ENCODE data around the gene APC. TPM values are rescaled to one million over a fixed set of nuclear protein-coding genes. Genes with fewer than 3 reads are reported as not detected.

The APC gene
- total RNA-seq, 1 experiment from 2014 or later: 24.9 TPM

DNA sequence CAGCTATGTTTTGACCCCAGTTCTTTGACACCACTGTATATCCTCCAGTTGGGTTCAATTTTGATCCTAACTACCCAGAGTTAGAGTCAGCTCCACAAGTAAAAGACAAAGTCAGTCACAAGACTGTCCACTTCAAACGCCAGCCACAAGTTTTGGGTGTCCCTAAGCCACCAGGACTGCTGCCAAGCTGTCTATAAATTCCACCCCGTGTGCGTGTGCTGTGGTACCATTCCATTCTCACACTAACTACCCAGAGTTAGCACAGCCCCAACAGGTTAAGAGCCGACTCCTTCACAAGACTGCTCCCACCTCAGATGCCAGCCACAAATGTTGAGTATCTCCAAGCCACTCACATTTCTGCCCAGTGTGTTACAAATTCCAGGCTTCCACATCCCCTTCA is 56.7 kb downstream of the APC start:
- intact Hi-C loops (cut with micrococcal nuclease): no loop called here
- Mint-ChIP-seq H3K9me3 (ENCODE audit: unreplicated experiment) (no peaks in the 10 kb centered on the region), H3K36me3 (ENCODE audit: insufficient read depth, unreplicated experiment) (peaks cover 47% of the 10 kb centered on the region), H3K27me3 (ENCODE audit: insufficient read depth, unreplicated experiment) (no peaks in the 10 kb centered on the region), H3K27ac (ENCODE audit: low read depth, unreplicated experiment) (no peak overlapping the region), H3K4me1 (ENCODE audit: insufficient read depth, unreplicated experiment) (no peaks in the 10 kb centered on the region), H3K4me3 (ENCODE audit: unreplicated experiment) (no peak overlapping the region)
- DNase-seq (ENCODE audit: unreplicated experiment): no peak
- BruUV-seq (replicated peaks): no TSS peak
- CTCF ChIA-PET: no interaction called here
- POLR2A ChIA-PET: interaction anchor here (0.8 kb wide), 1 partner anchor 13 kb away, joined by 3 read pairs; no protein-coding TSS in a partner anchor
- TF ChIP-seq, protein P1, sequence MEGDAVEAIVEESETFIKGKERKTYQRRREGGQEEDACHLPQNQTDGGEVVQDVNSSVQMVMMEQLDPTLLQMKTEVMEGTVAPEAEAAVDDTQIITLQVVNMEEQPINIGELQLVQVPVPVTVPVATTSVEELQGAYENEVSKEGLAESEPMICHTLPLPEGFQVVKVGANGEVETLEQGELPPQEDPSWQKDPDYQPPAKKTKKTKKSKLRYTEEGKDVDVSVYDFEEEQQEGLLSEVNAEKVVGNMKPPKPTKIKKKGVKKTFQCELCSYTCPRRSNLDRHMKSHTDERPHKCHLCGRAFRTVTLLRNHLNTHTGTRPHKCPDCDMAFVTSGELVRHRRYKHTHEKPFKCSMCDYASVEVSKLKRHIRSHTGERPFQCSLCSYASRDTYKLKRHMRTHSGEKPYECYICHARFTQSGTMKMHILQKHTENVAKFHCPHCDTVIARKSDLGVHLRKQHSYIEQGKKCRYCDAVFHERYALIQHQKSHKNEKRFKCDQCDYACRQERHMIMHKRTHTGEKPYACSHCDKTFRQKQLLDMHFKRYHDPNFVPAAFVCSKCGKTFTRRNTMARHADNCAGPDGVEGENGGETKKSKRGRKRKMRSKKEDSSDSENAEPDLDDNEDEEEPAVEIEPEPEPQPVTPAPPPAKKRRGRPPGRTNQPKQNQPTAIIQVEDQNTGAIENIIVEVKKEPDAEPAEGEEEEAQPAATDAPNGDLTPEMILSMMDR (IDR thresholded peaks at IDR 0.05; ENCODE audit: unreplicated experiment): no peak

DNA sequence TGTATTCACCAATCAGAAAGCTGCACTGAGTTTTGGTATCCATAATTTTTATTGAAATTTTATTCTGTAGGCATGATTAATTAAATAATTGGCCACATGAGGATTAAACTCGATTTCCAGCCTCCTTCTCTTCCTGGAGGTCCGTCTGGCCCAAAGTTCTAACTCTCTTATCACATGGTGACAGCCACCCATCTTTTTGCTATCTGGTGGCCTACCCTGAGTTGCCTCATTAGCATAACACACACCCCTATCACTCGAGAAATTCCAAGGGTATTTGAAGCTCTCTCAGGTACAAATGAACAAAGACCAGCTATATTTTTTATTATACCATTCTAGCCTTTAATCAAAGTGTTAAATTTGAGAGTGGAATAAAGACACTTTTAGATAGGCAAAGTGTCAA is 57.7 kb downstream of the APC start:
- TF ChIP-seq, protein P1 (IDR thresholded peaks at IDR 0.05; ENCODE audit: unreplicated experiment): no peak
- H3K9me3 Mint-ChIP-seq (ENCODE audit: unreplicated experiment): no peaks in the 10 kb centered on the region
- H3K4me1 Mint-ChIP-seq (ENCODE audit: insufficient read depth, unreplicated experiment): no peaks in the 10 kb centered on the region
- no peak overlapping the region for H3K27ac Mint-ChIP-seq (ENCODE audit: low read depth, unreplicated experiment)
- H3K27me3 Mint-ChIP-seq (ENCODE audit: insufficient read depth, unreplicated experiment): no peaks in the 10 kb centered on the region
- H3K36me3 Mint-ChIP-seq (ENCODE audit: insufficient read depth, unreplicated experiment): peaks cover 47% of the 10 kb centered on the region
- H3K4me3 Mint-ChIP-seq (ENCODE audit: unreplicated experiment): no peak overlapping the region
- BruUV-seq (replicated peaks): no TSS peak
- ChIA-PET POLR2A (no interaction called here), CTCF (interaction anchor here (0.7 kb wide), 1 partner anchor 53 kb away, joined by 5 read pairs; no protein-coding TSS in a partner anchor)
- DNase-seq (ENCODE audit: unreplicated experiment): no peak
- intact Hi-C loops (cut with micrococcal nuclease): no loop called here

DNA sequence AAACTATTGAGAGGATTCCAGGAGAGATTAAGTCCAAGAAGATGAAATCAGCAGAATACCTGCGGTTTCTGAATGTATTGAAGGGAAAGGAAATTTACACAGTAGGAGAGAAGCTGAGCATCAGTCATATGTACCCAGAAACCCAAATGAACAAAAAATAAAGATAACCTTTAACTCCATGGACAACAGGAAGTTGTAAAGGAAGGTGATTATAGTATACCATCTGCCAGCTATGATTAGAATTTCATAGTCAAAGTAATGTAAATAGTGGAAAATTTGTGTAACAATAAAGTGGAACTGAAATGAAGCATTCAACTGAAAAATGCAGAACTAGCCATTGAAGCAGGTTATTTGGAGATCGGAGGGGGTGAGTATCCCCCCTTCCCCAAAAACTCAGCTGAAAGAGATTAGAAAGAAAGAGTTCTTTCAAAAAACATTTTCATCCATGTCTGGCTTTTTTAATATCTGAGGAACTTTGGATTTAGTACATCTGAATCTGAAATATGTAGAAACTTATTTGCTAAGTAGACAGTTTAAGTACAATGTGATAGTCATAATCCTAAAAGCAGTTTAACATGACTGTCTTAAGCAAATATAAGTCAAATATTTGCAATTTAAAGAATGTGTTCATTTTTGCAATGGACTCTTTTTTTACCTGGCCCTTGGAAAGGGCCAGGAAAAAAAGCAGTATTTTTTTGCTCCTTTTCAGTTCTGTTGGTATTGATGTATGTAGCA is 58.4 kb downstream of the APC start:
- Mint-ChIP-seq H3K4me3 (ENCODE audit: unreplicated experiment) (no peak overlapping the region), H3K27me3 (ENCODE audit: insufficient read depth, unreplicated experiment) (no peaks in the 10 kb centered on the region), H3K36me3 (ENCODE audit: insufficient read depth, unreplicated experiment) (peaks cover 45% of the 10 kb centered on the region), H3K9me3 (ENCODE audit: unreplicated experiment) (no peaks in the 10 kb centered on the region), H3K4me1 (ENCODE audit: insufficient read depth, unreplicated experiment) (no peaks in the 10 kb centered on the region), H3K27ac (ENCODE audit: low read depth, unreplicated experiment) (no peak overlapping the region)
- CTCF ChIA-PET: no interaction called here
- no TSS peak for BruUV-seq (replicated peaks)
- TF ChIP-seq, protein P1 (IDR thresholded peaks at IDR 0.05; ENCODE audit: unreplicated experiment): no peak
- DNase-seq (ENCODE audit: unreplicated experiment): no peak
- intact Hi-C loops (cut with micrococcal nuclease): no loop called here
- POLR2A ChIA-PET: no interaction called here

DNA sequence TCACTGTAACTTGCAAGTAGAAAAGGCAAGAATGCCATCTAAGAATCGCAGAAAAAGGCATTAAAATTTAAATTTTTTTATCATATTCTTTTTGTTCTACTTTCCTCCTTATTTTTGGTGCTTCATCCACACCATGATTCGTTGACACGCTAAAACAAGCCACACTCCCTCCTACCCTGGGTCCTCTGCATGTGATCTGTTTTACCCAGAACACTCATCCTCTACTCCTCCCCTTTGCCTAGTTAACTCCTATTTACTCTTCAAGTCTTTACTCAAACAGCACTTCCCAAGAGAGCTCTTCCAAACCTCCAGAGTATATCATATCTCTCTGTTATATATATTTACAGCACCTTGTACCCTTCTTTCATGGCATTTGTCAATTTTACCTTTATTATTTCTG is 62.0 kb downstream of the APC start:
- H3K9me3 Mint-ChIP-seq (ENCODE audit: unreplicated experiment): no peaks in the 10 kb centered on the region
- no peak for DNase-seq (ENCODE audit: unreplicated experiment)
- intact Hi-C loops (cut with micrococcal nuclease): no loop called here
- ChIA-PET CTCF (interaction anchor here (0.6 kb wide), 1 partner anchor 10 kb away, joined by 5 read pairs; no protein-coding TSS in a partner anchor), POLR2A (no interaction called here)
- no peak overlapping the region for H3K27ac Mint-ChIP-seq (ENCODE audit: low read depth, unreplicated experiment)
- no peaks in the 10 kb centered on the region for H3K27me3 Mint-ChIP-seq (ENCODE audit: insufficient read depth, unreplicated experiment)
- TF ChIP-seq, protein P1 (IDR thresholded peaks at IDR 0.05; ENCODE audit: unreplicated experiment): no peak
- no TSS peak for BruUV-seq (replicated peaks)
- H3K4me1 Mint-ChIP-seq (ENCODE audit: insufficient read depth, unreplicated experiment): no peaks in the 10 kb centered on the region
- H3K36me3 Mint-ChIP-seq (ENCODE audit: insufficient read depth, unreplicated experiment): peaks cover 12% of the 10 kb centered on the region
- no peak overlapping the region for H3K4me3 Mint-ChIP-seq (ENCODE audit: unreplicated experiment)
